CD4-positive, alpha-beta T cell treated with Interleukin-2 at 100 ng/mL for 4 hours (primary cell): ENCODE results near the gene CES5A.
"Not testable (repeated sequence)": the region's sequence is repeated elsewhere in the genome, so short reads cannot be mapped to it uniquely, and the experiment has no call there.

ENCODE experiments used
- DNase-seq: peaks from one replicate; pipeline ENCODE4 v3.0.0-alpha.2; 2020; ENCODE audit warnings: low spot score

Gene CES5A, protein sequence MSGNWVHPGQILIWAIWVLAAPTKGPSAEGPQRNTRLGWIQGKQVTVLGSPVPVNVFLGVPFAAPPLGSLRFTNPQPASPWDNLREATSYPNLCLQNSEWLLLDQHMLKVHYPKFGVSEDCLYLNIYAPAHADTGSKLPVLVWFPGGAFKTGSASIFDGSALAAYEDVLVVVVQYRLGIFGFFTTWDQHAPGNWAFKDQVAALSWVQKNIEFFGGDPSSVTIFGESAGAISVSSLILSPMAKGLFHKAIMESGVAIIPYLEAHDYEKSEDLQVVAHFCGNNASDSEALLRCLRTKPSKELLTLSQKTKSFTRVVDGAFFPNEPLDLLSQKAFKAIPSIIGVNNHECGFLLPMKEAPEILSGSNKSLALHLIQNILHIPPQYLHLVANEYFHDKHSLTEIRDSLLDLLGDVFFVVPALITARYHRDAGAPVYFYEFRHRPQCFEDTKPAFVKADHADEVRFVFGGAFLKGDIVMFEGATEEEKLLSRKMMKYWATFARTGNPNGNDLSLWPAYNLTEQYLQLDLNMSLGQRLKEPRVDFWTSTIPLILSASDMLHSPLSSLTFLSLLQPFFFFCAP

GRCh38 chr16:55875273-55875672, at the start of gene CES5A:
TSS of gene CES5A (minus strand) at chr16:55875373. CDS start at chr16:55875221, 152 bp downstream.
- no peak for DNase-seq

DNA sequence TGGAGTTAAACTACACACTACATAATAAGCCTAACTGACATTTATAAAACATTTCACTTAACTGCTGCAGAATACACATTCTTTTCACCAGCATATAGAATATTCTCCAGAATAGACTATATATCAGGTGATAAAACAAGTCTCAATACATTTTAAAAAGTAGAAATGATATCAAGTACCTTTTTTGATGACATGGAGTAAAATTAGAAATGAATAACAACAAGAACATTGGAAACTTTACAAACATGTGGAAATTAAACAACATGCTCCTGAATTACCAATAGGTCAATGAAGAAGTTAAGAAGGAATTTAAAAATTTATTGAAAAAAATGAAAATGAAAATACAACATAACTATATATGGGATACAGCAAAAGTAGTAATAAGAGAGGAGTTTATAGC, 47.5 kb upstream of the CES5A start:
- no peak for DNase-seq

DNA sequence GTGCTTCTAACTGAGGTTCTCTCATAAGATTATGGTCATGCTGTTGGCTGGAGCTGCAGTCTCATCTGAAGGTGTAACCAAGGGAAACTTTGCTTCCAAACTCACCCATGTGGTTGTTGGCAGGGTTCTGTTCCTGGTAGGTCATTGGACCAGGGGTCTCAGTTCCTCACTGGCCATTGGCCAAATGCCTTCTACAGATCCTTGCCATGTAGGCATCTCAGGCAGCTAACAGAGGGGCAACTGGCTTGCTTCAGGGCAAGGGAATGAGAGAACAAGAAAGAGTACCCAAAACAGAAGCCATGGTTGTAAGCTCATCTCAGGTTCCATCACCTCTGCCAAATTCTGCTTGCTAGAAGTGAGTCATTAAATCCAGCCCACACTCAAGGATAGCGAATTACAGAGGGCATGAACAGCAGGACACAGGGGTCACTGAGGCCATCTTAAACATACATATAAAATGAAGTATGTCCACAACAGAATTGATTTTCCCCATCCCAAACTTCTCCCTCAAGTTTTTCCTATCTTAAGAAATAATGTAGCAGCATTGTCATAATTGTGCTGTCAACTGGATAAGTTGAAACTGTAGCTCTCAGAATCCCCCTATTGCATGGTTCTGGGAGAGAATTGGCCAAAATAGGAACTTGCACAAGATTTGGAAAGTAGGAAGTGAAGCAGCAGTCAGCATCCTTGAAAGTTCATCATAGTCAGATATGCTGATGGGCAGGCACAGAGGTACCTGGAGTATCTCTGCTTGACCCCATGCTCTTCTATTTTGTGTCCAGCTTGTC, 42.4 kb upstream of the CES5A start:
- DNase-seq: no peak

- no peak for DNase-seq
These were observed 40.1 kb upstream of the CES5A start for GRCh38 chr16:55915096-55915827.

DNA sequence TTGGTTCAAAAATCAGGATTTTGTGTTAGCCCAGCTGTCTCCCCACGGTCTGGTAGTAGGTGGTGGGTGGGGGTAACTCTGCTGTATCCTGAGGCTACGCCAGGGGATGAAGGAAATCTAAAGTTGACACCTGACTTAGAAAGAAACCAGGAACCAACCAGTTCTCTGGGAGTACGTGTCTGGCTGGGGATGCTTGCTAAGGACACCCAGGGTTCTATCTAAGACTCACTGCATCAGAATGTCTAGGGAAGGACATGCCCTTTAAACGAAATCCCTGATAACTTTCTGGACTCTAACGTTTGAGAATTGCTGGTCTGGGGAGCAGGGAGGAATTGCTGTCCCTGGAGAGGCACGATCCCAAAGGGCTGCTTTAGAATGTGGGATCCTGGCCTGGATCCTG, 39.2 kb upstream of the CES5A start:
- DNase-seq: no peak

GRCh38 chr16:55913716-55914115, 38.5 kb upstream of the CES5A start:
- no peak for DNase-seq

- DNase-seq: not testable (repeated sequence)
These were observed 37.9 kb upstream of the CES5A start for GRCh38 chr16:55913121-55913520.

DNA sequence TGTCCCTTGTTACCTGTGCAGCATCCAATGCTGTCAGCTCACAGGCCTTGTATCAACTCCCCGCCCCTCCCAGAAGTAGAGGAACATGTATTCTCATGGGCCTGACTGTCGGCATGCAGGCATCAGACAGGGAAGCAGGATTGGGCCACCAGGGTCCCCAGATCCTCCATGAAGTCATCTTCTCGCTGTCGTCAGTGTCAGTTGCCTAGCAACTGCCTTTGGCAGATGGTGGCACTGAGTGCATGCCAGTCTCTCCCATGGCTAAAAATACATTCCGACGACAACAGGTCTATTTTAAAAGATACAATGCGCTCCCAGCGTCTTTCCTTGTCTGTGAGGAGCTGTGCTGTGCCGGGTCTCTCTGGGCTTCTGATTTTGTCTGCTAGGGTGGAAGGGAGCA, 36.8 kb upstream of the CES5A start:
- DNase-seq: no peak

DNA sequence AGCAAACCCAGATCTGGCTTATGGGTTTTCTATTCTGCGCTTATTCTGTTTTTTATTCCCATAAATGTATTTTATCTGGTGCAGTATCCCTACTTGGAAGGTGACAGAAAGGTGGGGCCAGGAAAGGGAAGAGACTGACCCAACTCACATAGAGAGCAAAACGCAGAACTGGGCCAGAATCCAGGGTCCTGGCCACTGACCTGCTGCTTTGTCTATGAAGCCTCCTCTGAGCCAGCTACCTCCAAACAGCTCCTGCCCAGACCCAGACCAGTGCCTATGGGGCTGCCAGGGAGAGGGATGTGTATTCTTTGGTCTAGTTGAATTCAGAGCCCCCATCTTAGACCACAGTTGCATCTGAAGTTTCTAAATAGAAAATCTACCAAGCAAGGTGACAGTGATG, 36.4 kb upstream of the CES5A start:
- DNase-seq: no peak

- DNase-seq: no peak
These were observed 34.7 kb upstream of the CES5A start for GRCh38 chr16:55909876-55910275.

- DNase-seq: no peak
These were observed 33.5 kb upstream of the CES5A start for GRCh38 chr16:55908641-55909040.

DNA sequence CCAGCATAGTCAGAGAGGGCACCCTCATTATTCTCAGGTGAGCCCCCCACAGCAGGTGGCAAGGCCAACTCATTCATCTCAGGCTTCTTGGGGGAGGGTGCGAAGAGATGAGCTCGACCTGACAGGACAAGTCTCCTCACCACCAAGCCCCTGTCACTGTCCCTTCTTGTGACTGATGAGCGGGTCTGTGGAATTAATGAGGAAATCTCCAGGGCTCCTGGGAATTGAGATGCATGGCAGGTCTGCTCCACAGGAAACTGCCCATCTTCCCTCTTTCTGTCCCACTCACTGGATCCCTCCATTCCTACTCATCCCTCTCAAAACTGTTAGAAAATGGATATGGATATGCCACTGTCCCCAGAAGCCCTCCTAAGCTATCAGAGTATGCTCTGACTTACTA, 32.5 kb upstream of the CES5A start:
- DNase-seq: no peak

- DNase-seq: no peak
These were observed 30.9 kb upstream of the CES5A start for GRCh38 chr16:55906123-55906522.

- no peak for DNase-seq
These were observed 30.5 kb upstream of the CES5A start for GRCh38 chr16:55905651-55906050.

DNA sequence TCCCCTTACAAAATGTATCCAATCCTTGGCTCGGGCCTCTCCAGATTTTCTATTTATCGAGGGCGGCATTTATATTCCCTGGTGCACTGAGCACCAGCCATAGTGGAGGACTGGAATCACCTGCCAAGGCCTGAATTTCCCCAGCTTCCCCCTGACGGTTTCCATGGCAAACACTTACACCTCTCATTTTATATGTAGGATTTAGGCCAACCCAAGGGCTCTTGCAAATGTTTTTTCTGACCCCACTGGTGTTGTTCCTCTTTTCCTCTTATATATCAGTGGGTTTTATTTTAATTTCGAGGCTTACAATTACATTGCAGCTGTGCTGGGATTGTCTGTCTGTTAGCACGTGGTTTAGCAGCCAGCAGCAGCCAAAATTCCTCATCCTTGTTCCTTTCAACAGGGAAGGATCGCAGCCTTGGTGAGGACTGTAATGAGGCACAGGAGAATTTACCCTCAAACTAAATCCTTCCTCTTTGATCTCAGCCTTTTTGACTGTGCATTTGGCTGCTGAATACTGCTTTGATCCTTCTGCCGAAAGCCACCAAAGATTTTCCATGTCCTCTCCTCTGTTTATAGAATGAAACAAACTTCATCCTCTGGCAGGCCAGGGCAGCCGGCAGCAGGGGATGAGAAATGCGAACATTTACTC, 26.5 kb upstream of the CES5A start:
- DNase-seq: no peak

- no peak for DNase-seq
These were observed 25.6 kb upstream of the CES5A start for GRCh38 chr16:55900616-55901393.

GRCh38 chr16:55899857-55900256, 24.7 kb upstream of the CES5A start:
- no peak for DNase-seq

DNA sequence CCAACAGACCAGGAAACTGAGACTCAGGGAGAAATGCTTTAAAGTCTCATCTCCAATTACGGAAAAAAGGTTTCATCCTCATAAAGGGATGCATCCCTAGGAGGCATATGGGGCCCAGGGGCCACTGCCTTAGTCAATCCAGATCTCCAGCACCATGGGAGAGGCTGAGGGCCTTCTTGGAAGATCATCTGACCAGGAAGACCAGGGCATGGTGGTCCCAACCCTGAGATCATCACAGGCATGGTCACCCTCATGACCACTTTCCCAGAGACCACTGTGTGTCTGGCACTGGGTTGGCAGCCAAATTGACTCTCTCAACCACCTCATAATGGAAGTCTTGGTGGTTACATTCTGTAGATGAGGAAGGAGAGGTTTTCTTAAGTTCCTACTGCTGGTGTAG, 23.4 kb upstream of the CES5A start:
- no peak for DNase-seq

GRCh38 chr16:55892821-55893220, 17.6 kb upstream of the CES5A start:
- DNase-seq: no peak

DNA sequence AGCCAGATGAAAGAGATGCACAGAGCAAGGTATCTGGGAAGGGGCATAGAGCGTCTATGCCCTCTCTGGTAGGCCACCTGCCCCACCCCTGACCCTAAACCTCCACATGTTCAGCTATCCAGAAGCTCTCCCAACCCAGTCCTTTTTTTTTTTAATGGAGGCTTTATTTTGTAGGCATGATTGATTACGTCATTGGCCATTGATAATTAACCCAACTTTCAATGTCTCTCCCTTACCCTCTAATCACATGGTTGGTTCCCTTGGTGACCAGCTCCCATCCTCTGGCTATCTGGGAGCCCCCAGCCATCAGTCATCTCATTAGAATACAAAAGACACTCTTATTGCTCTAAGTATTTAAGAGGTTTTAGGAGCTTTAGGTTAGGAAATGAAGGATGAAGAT, 14.3 kb upstream of the CES5A start:
- no peak for DNase-seq

- no peak for DNase-seq
These were observed 13.4 kb upstream of the CES5A start for GRCh38 chr16:55888546-55888945.
